Fibroblast of the aortic adventitia (primary cell): ENCODE measurements around the gene SEMA4D. TPM values are rescaled to one million over a fixed set of nuclear protein-coding genes. Genes with fewer than 3 reads are reported as not detected.

Experiments used
- DNase-seq: peaks from one replicate; pipeline ENCODE4 v3.0.0-alpha.2; 2010; ENCODE audit warnings: low read depth
- H3K4me3 ChIP-seq: 2 replicates; pipeline ENCODE4 v1.5.1; 2011; ENCODE audit warnings: low read depth, mild to moderate bottlenecking, control low read depth, low read length, moderate library complexity
- CTCF ChIP-seq: IDR thresholded peaks from 2 replicates; pipeline ENCODE4 v1.5.1; 2011; ENCODE audit warnings: mild to moderate bottlenecking, low read length, control low read depth, inconsistent platforms; ENCODE audit not compliant: insufficient read depth
- total RNA-seq: library from RNA; depleted of rRNA; stranded (reverse); fragments of >200 nt; gene quantifications from 2 replicates; pipeline ENCODE4 v1.2.3, GENCODE V29; 2012; ENCODE audit warnings: low replicate concordance

SEMA4D gene
- total RNA-seq, 1 donor, result 0.36 TPM

GRCh38 chr9:89535461-89535860 lies 37.5 kb upstream of the SEMA4D start:
- no peak overlapping the region for H3K4me3 ChIP-seq
- no peak for DNase-seq
- TF ChIP-seq CTCF, result no peak

- DNase-seq, result no peak
- H3K4me3 ChIP-seq, result no peak overlapping the region
- TF ChIP-seq CTCF, result no peak
Observed at GRCh38 chr9:89534515-89535287, 36.8 kb upstream of the SEMA4D start.

- no peak for DNase-seq
- no peak for TF ChIP-seq CTCF
- H3K4me3 ChIP-seq, result no peak overlapping the region
Observed at GRCh38 chr9:89533411-89534095, 35.6 kb upstream of the SEMA4D start.

- DNase-seq, result no peak
- TF ChIP-seq CTCF, result no peak
Observed at GRCh38 chr9:89532944-89533343, 35.0 kb upstream of the SEMA4D start.

GRCh38 chr9:89532478-89532877 lies 34.6 kb upstream of the SEMA4D start:
- TF ChIP-seq CTCF, result no peak
- DNase-seq, result no peak
- H3K4me3 ChIP-seq, result no peak overlapping the region

More at GRCh38 chr9:89532944-89533343, 35.0 kb upstream of the SEMA4D start:
- no peak overlapping the region for H3K4me3 ChIP-seq

GRCh38 chr9:89531766-89532165 lies 33.9 kb upstream of the SEMA4D start:
- H3K4me3 ChIP-seq, result no peak overlapping the region
- DNase-seq, result no peak
- TF ChIP-seq CTCF, result no peak
